ENCODE data around the gene NDUFB11.
A peak's percentile ranks its signal among the peaks of the same experiment; 100 is the strongest.
"Not testable (repeated sequence)": the region's sequence is repeated elsewhere in the genome, so short reads cannot be mapped to it uniquely, and the experiment has no call there.

NDUFB11 gene

DNA sequence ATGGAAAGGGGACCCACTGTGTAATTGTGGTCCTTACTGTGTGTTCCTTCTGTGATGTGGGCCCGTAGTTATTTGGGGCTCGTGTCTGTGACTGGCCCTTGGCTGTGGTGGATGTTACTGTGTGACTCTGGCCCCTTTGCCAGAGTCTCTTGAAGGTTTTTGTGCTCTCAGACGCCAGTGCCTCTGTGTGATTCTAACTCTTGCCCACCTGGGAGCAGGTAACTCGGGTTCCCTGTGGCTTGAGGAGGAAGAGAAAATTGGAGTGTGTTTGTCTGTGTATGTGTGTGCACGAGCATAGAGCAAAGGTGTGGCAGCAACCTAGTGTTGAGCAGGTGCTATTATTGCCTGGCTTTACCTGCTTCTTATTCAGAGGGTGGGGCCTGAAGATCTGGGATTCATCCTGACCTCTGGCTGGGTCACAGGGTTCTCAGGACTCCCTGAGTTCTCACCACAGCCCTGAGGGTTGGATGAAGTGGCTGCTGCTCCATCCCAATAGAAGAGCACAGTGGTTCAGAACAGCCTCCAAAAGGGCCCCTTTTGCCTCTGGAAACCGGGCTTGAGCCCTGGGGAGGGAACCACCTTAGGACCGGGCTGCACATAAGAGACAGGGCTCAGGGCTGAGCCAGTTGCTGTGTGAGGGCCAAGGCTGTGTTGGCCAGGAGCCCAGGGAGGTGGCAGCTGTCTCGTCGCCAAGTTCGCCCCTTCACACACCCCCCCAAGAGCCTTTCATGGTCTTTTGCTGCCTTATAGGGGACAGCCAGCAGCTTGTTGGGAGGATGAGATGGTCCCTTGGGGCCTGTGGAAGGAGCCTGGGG, 1.8 kb upstream of the NDUFB11 start:
- peak; percentile 7 for DNase-seq (ENCODE audit: low spot score)

DNA sequence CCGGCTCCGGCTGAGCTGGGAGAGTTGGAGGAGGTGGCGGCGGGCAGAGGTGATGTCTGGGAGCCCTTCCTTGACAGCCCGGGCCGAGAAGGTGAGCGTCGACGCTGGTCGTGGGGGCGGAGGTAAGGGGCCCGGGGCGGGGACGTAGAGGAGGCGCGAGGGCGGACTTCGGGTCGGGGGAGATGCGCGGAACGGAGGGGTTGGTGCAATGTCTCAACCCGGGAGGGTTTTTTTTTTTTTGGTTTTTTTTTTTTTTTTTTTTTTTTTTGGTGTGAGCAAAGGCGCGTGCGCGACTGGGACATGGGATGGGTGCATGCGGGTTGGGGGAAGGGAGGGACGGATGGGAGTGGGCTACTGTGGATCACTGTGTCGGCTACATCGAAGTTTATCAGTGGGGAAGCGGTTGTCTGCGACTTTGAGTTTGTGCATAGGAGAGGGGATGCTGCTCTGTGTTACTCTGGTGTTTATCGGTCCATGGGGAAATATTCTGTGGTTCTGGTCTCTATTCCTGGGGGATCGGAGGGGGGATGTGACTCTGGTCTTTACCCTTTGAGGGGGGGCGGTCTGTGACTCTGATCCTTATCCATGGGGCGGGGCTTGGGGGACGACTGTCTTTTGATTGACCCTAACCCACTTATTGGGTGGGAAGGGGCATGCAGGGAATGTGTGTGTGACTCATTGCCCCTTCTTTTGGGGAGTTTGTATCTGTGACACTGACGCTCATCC, 1.1 kb upstream of the NDUFB11 start:
- DNase-seq (ENCODE audit: low spot score) = peak; percentile 20

DNA sequence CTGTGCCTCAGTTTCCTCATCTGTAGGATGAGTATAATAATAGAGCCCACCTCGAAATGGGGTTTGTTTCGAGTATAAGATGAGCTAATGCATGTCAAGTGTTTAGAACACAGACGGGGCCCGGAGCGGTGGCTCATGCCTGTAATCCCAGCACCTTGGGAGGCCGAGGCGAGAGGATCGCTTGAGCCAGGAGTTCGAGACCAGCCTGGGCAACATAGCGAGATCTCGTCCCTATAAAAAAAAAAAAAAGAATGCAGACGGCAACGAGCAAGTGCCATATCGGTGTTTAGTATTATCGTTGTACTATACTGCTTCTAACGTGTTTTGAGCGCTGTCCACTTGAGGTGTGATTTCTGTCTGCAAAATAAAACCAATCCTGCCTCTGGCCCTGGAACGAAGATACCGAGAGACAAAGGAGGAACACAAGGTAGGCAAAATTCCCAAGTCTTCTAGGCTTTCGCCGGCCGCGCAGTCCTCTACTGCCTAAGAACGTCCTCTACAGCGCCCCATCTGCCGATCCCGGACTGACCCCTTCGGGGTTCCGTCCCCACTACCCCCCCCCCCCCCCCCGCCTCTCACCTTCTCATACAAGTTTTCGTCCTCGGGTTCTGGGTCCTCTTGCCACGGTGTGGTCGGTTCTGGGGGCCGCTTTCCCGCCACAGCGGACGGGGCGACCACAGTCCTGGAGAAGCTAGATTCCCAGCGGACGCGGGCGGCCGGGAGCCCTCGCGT, 442 bp downstream of the NDUFB11 start:
- DNase-seq (ENCODE audit: low spot score) = peak; percentile 37

DNA sequence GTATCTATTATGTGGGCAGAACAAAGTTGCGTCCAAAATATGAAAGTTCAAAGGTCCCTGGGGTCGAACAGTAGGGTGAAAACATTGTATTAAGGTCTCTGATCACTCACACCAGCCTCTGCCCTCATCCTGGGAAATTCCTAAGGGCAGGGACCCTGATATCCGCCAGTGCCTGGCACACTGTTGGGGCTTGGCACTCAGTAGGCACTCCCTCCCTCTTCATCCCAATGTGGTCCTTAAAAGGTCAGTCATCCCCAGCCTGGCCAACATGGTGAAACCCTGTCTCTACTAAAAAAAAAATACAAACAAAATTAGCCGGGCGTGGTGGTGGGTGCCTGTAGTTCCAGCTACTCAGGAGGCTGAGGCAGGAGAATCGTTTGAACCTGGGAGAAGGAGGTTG, 6.3 kb downstream of the NDUFB11 start:
- no peak for DNase-seq (ENCODE audit: low spot score)

DNA sequence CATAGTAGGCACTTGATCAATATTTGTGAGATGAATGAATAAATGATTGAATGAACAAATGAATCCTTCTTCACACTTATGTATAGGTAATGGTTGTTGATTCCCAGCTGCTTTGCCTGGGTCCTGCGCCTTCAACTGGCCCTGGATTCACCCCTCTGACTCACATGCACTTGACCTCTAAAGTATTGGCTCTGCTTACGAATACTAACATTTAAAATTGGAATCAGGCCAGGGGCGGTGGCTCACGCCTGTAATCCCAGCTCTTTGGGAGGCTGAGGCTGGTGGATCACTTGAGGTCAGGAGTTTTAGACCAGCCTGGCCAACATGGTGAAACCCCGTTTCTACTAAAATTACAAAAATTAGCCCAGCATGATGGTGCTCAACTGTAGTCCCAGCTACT, 8.9 kb downstream of the NDUFB11 start:
- not testable (repeated sequence) for DNase-seq (ENCODE audit: low spot score)

DNA sequence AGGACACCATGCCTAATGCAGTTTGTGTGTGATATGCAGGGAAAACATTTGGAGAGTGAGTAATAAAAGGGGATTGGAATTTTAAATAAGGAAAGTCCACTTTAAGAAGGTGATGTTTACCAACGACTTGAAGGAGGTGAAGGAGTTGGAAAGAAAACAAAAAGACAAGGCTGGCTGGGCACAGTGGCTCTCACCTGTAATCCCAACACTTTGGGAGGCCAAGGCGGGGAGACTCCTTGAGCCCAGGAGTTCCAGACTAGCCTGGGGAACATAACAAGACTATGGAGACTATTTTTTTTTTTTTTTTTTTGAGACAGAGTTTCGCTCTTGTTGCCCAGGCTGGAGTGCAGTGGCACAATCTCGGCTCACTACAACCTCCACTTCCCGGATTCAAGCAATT, 11.0 kb downstream of the NDUFB11 start:
- DNase-seq (ENCODE audit: low spot score) = no peak

DNA sequence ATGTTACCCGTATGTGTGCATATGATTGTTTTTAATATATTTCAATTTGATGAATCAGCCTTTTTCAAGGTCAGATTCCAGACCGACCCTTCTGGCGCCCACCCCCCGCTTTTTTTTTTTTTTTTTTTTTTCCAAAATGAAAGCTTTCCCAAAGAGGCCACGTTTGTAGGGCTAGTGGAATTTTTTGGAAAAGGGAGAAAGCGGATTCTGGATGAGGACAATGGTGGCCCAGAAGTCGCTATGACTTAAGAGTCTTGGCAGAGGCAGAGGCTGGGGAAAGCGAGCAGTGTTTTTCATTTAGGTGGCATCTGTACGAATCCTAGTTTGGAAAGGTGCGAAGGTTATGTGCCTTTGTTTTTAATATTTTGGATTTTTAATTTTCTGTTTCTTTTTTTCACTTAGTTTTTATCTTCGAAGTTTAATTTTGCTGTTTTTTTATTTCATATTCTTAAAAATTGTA, 14.6 kb downstream of the NDUFB11 start:
- peak; percentile 20 for DNase-seq (ENCODE audit: low spot score)

DNA sequence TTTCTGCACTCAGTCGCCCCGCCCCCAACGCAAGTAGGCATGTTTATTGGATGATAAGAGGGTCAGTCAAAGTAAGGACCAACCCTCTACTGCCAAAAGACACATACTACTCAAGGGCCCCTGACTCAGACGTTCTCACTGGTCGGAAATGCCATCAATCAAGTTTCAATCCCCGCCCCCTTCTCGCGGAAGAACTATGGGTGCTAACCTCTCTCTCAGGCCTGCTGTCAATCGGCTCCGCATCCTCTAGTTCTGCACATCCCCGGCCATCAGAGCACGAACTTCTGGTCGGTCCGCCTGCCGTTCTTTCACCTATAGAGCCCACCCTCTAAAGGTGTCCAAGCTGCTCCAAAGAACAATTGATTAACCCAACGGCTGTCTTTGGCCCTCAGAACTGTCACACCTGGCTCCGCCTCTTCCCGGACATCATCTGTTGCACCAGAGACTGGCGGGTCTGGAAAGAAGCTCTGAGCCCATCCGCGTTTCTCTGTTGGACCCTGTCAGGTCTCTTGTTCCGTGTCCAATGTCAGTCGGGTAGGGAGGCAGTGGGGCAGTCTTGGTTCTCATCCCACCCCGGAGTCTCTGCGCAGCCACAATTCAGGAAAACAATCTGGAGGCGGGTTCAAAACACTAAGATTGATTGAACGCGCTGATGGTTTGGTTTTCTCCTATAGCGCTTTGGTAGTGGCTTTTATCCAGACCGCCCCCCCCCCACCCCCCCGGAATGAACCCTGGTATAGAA, 15.2 kb downstream of the NDUFB11 start:
- DNase-seq (ENCODE audit: low spot score) = peak; percentile 95

DNA sequence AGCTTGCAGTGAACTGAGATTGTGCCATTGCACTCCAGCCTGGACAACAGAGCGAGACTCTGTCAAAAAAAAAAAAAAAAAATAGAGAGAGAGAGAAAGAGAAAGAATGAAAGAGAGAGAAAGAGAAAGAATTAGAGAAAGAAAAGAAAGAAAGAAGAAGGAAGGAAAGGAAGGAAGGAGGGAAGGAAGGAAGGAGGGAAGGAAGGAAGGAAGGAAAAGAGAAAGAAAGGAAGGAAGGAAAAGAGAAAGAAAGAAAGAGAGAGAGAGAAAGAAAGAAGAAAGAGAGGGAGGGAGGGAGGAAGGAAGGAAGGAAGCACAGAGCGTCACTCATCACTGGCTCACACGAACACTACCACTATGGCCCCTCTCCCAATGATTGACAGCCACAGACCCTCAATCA, 20.0 kb downstream of the NDUFB11 start:
- not testable (repeated sequence) for DNase-seq (ENCODE audit: low spot score)

DNA sequence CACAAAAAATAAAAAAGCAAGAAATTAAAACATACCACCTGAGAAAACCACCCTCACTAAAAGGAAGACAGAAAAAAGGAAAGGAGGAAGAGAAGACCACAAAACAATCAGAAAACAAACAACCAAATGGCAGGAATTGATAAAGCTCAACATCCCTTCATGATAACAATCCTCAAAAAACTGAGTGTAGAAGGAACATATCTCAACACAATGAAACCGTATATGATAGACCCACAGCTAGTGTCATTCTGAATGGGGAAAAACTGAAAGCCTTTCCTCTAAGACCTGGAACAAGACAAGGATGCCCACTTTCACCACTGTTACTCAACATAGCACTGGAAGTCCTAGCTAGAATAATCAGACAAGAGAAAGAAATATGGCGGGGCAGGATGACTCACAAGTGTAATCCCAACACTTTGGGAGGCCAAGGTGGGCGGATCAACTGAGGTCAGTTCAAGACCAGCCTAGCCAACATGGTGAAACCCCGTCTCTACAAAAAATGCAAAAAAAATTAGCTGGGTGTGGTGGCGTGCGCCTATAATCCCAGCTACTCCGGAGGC, 27.9 kb downstream of the NDUFB11 start:
- not testable (repeated sequence) for DNase-seq (ENCODE audit: low spot score)

DNA sequence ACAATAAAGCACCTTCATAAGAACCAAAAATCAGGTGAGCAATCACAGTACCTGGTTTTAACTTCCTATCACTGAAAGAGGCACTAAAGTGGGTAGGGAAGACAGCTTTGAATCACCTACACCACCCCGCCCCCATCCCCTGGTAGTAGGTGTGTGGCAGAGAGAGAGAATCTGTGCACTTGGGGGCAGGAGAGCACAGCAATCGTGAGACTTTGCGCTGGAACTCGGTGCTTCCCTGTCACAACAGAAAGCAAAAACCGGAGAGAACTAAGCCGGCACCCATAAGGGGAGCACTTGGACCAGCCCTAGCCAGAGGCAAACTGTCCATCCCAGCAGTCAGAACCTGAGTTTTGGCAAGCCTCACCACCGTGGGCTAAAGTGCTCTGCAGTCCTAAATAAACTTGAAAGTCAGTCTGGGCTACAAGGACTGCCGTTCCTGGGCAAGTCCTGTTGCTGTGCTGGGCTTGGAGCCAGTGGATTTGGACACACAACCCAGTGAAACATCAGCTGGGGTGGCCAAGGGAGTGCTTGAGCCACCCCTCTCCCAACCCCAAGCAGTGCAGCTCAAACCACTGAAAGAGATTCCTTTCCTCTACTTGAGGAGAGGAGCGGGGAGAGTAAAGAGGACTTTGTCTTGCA, 32.1 kb downstream of the NDUFB11 start:
- no peak for DNase-seq (ENCODE audit: low spot score)

DNA sequence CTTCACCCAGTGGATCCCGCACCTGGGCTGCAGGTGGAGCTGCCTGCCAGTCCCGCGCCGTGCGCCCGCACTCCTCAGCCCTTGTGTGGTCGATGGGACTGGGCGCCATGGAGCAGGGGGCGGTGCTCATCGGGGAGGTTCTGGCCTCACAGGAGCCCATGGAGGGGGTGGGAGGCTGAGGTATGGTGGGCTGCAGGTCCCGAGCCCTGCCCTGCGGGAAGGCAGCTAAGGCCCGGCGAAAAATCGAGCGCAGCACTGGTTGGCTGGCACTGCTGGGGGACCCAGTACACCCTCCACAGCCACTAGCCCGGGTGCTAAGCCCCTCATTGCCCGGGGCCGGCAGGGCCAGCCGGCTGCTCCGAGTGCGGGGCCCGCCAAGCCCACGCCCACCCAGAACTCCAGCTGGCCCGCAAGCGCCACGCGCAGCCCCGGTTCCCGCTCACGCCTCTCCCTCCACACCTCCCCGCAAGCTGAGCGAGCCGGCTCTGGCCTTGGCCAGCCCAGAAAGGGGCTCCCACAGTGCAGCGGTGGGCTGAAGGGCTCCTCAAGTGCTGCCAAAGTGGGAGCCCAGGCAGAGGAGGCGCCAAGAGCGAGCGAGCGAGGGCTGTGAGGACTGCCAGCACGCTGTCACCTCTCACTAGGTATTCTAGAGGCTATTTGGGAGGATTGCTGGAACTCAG, 33.4 kb downstream of the NDUFB11 start:
- not testable (repeated sequence) for DNase-seq (ENCODE audit: low spot score)

DNA sequence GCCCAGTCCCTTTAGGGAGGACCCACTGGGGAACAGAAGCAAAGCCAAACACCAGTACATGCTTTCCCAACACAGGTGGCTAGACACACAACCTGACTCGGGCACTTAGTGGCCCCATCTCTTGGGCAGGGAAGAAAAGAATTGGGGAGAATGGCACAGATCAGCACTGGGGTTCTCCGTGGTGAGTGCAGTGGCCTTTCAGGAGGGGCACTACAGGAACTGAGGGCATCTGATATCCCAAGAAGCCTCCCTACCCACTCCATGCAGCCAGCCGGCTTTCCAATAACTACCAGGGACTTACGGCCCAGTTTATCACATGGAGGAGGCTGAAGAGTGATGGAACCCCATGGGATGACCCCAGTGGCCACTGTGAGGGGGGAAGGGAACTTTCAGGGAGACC, 43.3 kb downstream of the NDUFB11 start:
- DNase-seq (ENCODE audit: low spot score) = no peak

DNA sequence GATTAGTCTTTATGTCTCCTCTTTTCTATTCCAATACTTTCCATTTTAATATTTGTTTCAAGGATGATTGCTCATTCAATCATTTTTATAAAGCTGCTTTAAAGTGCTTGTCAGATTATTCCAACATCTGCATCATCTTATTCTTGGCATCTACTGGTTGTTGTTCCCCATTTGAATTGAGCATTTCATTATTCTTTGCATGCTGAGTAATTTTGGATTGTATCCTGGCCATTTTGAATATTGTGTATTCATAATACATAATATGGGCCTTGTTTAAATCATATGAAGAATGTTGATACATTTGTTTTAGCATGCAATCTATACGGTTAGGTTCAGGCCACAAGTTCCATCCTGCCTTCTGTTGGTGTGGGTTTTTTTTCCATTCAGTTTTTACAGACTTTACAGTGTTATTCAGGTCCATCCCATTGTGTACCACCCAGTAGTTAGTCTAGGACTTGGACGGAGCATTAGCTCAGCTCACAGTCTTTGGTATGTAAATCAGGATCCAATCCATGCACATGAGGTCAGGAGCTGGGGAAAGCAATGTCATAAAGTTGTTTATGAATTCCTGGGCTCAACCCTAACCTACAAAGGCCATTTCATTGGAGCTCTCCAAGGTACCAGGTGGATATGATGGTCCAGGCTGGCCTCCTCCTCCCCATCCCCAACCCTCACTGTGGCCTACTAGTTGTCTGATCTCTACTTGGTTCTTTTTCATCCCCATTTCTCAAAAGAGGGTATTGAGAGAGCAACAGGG, 46.0 kb downstream of the NDUFB11 start:
- no peak for DNase-seq (ENCODE audit: low spot score)

DNA sequence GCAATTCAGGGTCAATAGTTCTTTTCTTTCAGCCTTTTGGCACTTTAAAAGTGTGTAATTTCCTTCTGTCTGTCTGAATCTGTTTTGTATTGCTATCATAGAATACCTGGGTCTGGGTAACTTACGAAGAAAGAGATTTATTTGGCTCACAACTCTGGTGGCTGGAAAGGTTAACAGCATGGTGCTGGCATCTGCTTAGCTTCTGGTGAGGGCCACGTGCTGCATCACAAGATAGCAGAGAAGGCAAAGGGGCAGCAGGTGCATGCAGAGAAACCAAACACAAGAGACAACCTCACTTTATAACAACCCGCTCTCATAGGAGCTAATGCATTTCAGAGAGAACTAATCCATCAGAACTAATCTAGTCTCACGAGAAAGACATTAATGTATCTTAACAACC, 47.5 kb downstream of the NDUFB11 start:
- no peak for DNase-seq (ENCODE audit: low spot score)

DNA sequence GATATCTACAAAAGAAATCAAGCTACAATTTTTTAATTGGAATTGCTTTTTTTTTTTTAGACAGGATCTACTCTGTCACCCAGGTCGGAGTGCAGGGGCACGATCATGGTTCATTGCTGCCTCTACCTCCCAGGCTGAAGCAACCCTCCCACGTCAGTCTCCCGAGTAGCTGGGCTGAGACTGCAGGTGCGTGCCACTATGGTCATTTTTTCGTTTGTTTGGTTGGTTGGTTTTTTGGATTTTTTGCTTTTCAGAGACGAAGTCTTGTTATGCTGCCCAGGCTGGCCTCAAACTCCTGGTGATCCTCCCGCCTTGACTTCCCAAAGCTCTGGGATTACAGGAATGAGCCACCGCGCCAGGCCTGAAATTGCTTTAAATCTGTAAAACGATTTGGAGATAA, 50.6 kb downstream of the NDUFB11 start:
- no peak for DNase-seq (ENCODE audit: low spot score)

DNA sequence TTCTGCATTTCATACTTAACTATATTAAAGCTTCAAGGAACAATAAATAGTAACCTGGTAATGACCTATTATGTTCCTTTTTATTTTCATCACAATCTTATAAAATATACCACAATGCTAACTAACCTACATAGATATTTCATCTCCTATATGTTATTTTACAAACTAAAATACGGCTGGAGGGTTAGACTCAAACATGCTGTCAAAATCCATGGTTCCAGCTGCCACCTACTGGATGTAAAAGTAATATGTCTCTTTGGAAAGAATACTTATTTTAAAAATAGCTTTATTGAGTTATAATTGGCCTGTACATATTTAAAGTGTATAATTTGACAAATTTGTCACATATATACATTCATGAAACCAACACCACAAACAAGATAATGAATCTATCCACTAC, 51.3 kb downstream of the NDUFB11 start:
- DNase-seq (ENCODE audit: low spot score) = peak; percentile 38

Measured in globus pallidus (tissue), 1 donor.